GM23338 (cell line): ENCODE results near the gene VTCN1. TPM values are rescaled to one million over a fixed set of nuclear protein-coding genes. Genes with fewer than 3 reads are reported as not detected.

Experiments
- ATAC-seq: fragments of 200-7000 bp; cut with Tn5 transposase; 3 replicates; pipeline ENCODE4 v1.9.1; 2020
- DNase-seq: peaks from one replicate; pipeline ENCODE4 v3.0.0-alpha.2; 2015; ENCODE audit warnings: low spot score
- H2AFZ ChIP-seq: fragments of 200-600 bp; sonication (generic); 2 replicates; pipeline ENCODE4 v1.8.0; 2016; ENCODE audit warnings: antibody characterized with exemption, mild to moderate bottlenecking, moderate library complexity
- H3F3A ChIP-seq: fragments of 200-600 bp; sonication (generic); replicated peaks from 2 replicates; pipeline ENCODE4 v1.8.0; 2017; ENCODE audit warnings: antibody characterized with exemption, mixed run types, low read depth
- H3K27ac ChIP-seq: fragments of 200-600 bp; sonication (generic); 2 replicates; pipeline ENCODE4 v1.6.1; 2016; ENCODE audit warnings: low read depth
- H3K27me3 ChIP-seq: fragments of 200-600 bp; sonication (generic); 2 replicates; pipeline ENCODE4 v1.8.0; 2016; ENCODE audit warnings: mild to moderate bottlenecking, mixed run types, moderate library complexity; ENCODE audit not compliant: insufficient read depth
- H3K36me3 ChIP-seq: fragments of 200-600 bp; sonication (generic); 2 replicates; pipeline ENCODE4 v1.8.0; 2016; ENCODE audit warnings: mild to moderate bottlenecking; ENCODE audit not compliant: insufficient read depth
- H3K4me1 ChIP-seq: fragments of 200-600 bp; sonication (generic); 2 replicates; pipeline ENCODE4 v1.8.0; 2016; ENCODE audit warnings: mild to moderate bottlenecking, moderate library complexity; ENCODE audit not compliant: insufficient read depth
- H3K4me2 ChIP-seq: fragments of 200-600 bp; sonication (generic); 2 replicates; pipeline ENCODE4 v1.7.1; 2017; ENCODE audit warnings: mixed run types
- H3K4me3 ChIP-seq: fragments of 200-600 bp; sonication (generic); 2 replicates; pipeline ENCODE4 v1.6.1; 2016; ENCODE audit warnings: mixed run types
- H3K79me2 ChIP-seq: fragments of 200-600 bp; sonication (generic); replicated peaks from 2 replicates; pipeline ENCODE4 v1.8.0; 2017; ENCODE audit warnings: mild to moderate bottlenecking; ENCODE audit not compliant: insufficient read depth
- H3K9me2 ChIP-seq: fragments of 200-600 bp; sonication (generic); 2 replicates; pipeline ENCODE4 v1.8.0; 2017; ENCODE audit not compliant: insufficient read depth
- H4K20me1 ChIP-seq: fragments of 200-600 bp; sonication (generic); replicated peaks from 2 replicates; pipeline ENCODE4 v1.8.0; 2017; ENCODE audit warnings: mild to moderate bottlenecking; ENCODE audit not compliant: insufficient read depth
- H3K27ac Mint-ChIP-seq: 2 replicates; pipeline ENCODE4 v1.8.0; 2020; ENCODE audit warnings: inconsistent platforms, mild to moderate bottlenecking, moderate library complexity, mixed read lengths
- H3K27me3 Mint-ChIP-seq: 3 replicates; pipeline ENCODE4 v1.8.0; 2022; ENCODE audit warnings: low read depth, mild to moderate bottlenecking, moderate library complexity, mixed read lengths, inconsistent platforms; ENCODE audit not compliant: insufficient read depth, poor library complexity
- H3K36me3 Mint-ChIP-seq: 3 replicates; pipeline ENCODE4 v1.8.0; 2021; ENCODE audit warnings: low read depth, mild to moderate bottlenecking, inconsistent platforms, moderate library complexity, mixed read lengths
- H3K4me1 Mint-ChIP-seq: 3 replicates; pipeline ENCODE4 v1.8.0; 2020; ENCODE audit warnings: mild to moderate bottlenecking, inconsistent platforms, mixed read lengths
- H3K4me3 Mint-ChIP-seq: 3 replicates; pipeline ENCODE4 v1.8.0; 2021; ENCODE audit warnings: moderate library complexity, mild to moderate bottlenecking, inconsistent platforms, mixed read lengths
- H3K9me3 Mint-ChIP-seq: 3 replicates; pipeline ENCODE4 v1.8.0; 2020; ENCODE audit warnings: moderate library complexity, mild to moderate bottlenecking, inconsistent platforms, mixed read lengths
- CTCF ChIP-seq, 2 experiments: fragments of 200-600 bp in 1 of 2; sonication (generic) in 1 of 2; conservative IDR thresholded peaks; 2 replicates each; pipeline versions ENCODE4 v1.5.1 to v1.6.1; 2016 to 2017; ENCODE audit warnings: antibody characterized with exemption in 2 of 2, low read depth in 2 of 2, mild to moderate bottlenecking in 2 of 2, moderate library complexity in 1 of 2
- EZH2 ChIP-seq: fragments of 200-600 bp; sonication (generic); IDR thresholded peaks from one replicate; pipeline ENCODE4 v1.8.0; 2017; ENCODE audit warnings: antibody characterized with exemption, mild to moderate bottlenecking, low read depth; ENCODE audit not compliant: unreplicated experiment
- EZH2phosphoT487 ChIP-seq: fragments of 200-600 bp; sonication (generic); IDR thresholded peaks from one replicate; pipeline ENCODE4 v1.8.1; 2018; ENCODE audit warnings: antibody characterized with exemption; ENCODE audit not compliant: unreplicated experiment
- NANOG ChIP-seq: IDR thresholded peaks from 2 replicates; pipeline ENCODE4 v1.6.1; 2016; ENCODE audit warnings: antibody characterized with exemption, borderline replicate concordance
- REST ChIP-seq: IDR thresholded peaks from one replicate; pipeline ENCODE4 v1.6.1; 2018; ENCODE audit warnings: antibody characterized with exemption; ENCODE audit not compliant: unreplicated experiment
- ZNF462 ChIP-seq: fragments of 250-450 bp; sonication (Bioruptor Pico); IDR thresholded peaks from 2 replicates; pipeline ENCODE4 v1.5.0; 2020; ENCODE audit warnings: mild to moderate bottlenecking, moderate library complexity
- polyA plus RNA-seq: library from polyadenylated mRNA; unstranded; fragments of >200 nt; fragmentation: Nextera tagmentation; extraction: Ambion mirVana; gene quantifications from 2 replicates; pipeline ENCODE4 v1.2.1, GENCODE V29; 2016
- total RNA-seq: library from RNA; depleted of rRNA; stranded (reverse); fragments of >200 nt; shearing (Covaris generic); gene quantifications from 2 replicates; pipeline ENCODE4 v1.2.3, GENCODE V29; 2014

VTCN1 gene
- total and polyA plus RNA-seq, 2 experiments from 2014 or later, result not detected

GRCh38 chr1:117135329-117135728, 75.4 kb downstream of the VTCN1 start:
- Histone ChIP-seq H3K4me1 (peaks cover 31% of the 10 kb centered on the region), H3K79me2 (no peaks in the 10 kb centered on the region), H3K9me2 (peaks cover 6% of the 10 kb centered on the region; the same call in 1 of the 2 replicates), H3K27ac (no peak overlapping the region), H3F3A (no peaks in the 10 kb centered on the region), H3K36me3 (no peaks in the 10 kb centered on the region), H3K4me3 (no peak overlapping the region), H2AFZ (no peak overlapping the region), H3K27me3 (no peaks in the 10 kb centered on the region), H3K4me2 (peak overlapping the region; percentile 4; the same call in 1 of the 2 replicates), H4K20me1 (no peaks in the 10 kb centered on the region)
- peaks cover 33% of the 10 kb centered on the region for H3K4me1 Mint-ChIP-seq
- TF ChIP-seq CTCF (conservative IDR thresholded peaks at IDR 0.05; ENCODE audit: low read depth in 2 of 2), result no peak
- TF ChIP-seq EZH2phosphoT487, result no peak
- TF ChIP-seq NANOG, result no peak
- no peak for TF ChIP-seq EZH2
- no peak for TF ChIP-seq ZNF462 (CRISPR knock-in tag)
- no peak for TF ChIP-seq REST
- H3K36me3 Mint-ChIP-seq, result no peaks in the 10 kb centered on the region
- DNase-seq (no peak), ATAC-seq (peak; percentile 59; the same call in 2 of the 3 replicates)
- H3K9me3 Mint-ChIP-seq, result no peaks in the 10 kb centered on the region
- peaks cover 5% of the 10 kb centered on the region for H3K27me3 Mint-ChIP-seq
- H3K4me3 Mint-ChIP-seq, result peak overlapping the region; percentile 28; the same call in 1 of the 3 replicates
- peak overlapping the region; percentile 76; the same call in 1 of the 2 replicates for H3K27ac Mint-ChIP-seq
